ENCODE results near the gene BLOC1S3. TPM values are rescaled to one million over a fixed set of nuclear protein-coding genes. Genes with fewer than 3 reads are reported as not detected.

Gene BLOC1S3
- total and polyA plus RNA-seq, 2 of the 13 experiments (the other 11 are each of a cell fraction or from before 2014, with no cell fraction given), result 4.3 to 4.8 TPM

DNA sequence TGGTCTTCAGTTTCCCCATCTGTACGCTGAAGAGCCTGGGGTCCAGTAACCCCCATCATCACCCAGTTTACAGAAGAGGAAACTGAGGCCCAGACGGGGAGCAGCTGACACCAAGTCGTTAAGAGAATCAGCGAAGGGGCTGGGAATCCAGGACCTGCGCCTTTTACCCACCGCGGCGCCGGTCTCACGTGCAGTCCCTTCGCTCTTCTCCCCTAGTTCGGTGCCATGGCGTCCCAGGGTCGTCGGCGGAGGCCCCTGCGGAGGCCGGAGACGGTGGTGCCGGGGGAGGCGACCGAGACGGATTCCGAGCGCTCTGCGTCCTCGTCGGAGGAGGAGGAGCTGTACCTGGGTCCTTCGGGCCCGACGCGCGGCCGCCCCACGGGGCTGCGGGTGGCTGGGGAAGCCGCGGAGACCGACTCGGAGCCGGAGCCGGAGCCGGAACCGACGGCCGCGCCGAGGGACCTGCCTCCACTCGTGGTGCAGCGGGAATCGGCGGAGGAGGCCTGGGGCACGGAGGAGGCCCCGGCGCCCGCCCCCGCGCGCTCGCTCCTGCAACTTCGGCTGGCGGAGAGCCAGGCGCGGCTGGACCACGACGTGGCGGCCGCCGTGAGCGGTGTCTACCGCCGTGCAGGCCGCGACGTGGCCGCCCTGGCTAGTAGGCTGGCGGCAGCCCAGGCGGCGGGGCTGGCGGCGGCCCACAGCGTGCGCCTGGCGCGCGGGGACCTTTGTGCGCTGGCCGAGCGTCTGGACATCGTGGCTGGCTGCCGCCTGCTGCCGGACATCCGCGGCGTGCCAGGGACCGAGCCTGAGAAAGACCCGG, 698 bp downstream of the BLOC1S3 start (continued):
- TF ChIP-seq ZNF136 (CRISPR knock-in tag; IDR thresholded peaks at IDR 0.05; ENCODE audit: low read depth) (no peak), YY1 (IDR thresholded peaks at IDR 0.05; ENCODE audit: insufficient read depth, insufficient replicate concordance, low read depth, low read length) (no peak), ZNF660 (CRISPR knock-in tag; IDR thresholded peaks at IDR 0.05; ENCODE audit: borderline replicate concordance, low read depth) (no peak), ZNF773 (CRISPR knock-in tag; IDR thresholded peaks at IDR 0.05; ENCODE audit: borderline replicate concordance) (no peak), ZNF597 (CRISPR knock-in tag; IDR thresholded peaks at IDR 0.05) (no peak), SYNCRIP (IDR thresholded peaks at IDR 0.05; ENCODE audit: insufficient read depth, low read depth, low read length) (no peak), MAFG (CRISPR knock-in tag; IDR thresholded peaks at IDR 0.05) (no peak), TEF (CRISPR knock-in tag; IDR thresholded peaks at IDR 0.05) (no peak), BORCS8-MEF2B (CRISPR knock-in tag; IDR thresholded peaks at IDR 0.05) (no peak), ARID3A (IDR thresholded peaks at IDR 0.05; ENCODE audit: low read depth, low read length) (no peak), TCF7 (IDR thresholded peaks at IDR 0.05; ENCODE audit: low read depth) (no peak), ZNF768 (CRISPR knock-in tag; IDR thresholded peaks at IDR 0.05) (no peak), ZSCAN31 (CRISPR knock-in tag; IDR thresholded peaks at IDR 0.05; ENCODE audit: low read depth) (no peak; the same call in 1 of the 2 replicates), TAF15 (IDR thresholded peaks at IDR 0.05; ENCODE audit: low read depth, low read length, poor library complexity, severe bottlenecking) (no peak), AGO1 (IDR thresholded peaks at IDR 0.05; ENCODE audit: low read depth, low read length, poor library complexity, severe bottlenecking) (no peak), GATAD2A (CRISPR knock-in tag; IDR thresholded peaks at IDR 0.05) (no peak), U2AF2 (IDR thresholded peaks at IDR 0.05; ENCODE audit: low read depth, low read length) (no peak), EHMT2 (IDR thresholded peaks at IDR 0.05; ENCODE audit: borderline replicate concordance, low read depth, low read length) (no peak), ZSCAN9 (CRISPR knock-in tag; IDR thresholded peaks at IDR 0.05; ENCODE audit: borderline replicate concordance) (no peak)
- TF ChIP-seq, protein P1, sequence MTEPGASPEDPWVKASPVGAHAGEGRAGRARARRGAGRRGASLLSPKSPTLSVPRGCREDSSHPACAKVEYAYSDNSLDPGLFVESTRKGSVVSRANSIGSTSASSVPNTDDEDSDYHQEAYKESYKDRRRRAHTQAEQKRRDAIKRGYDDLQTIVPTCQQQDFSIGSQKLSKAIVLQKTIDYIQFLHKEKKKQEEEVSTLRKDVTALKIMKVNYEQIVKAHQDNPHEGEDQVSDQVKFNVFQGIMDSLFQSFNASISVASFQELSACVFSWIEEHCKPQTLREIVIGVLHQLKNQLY (CRISPR knock-in tag; IDR thresholded peaks at IDR 0.05), result no peak
- TF ChIP-seq, protein P2, sequence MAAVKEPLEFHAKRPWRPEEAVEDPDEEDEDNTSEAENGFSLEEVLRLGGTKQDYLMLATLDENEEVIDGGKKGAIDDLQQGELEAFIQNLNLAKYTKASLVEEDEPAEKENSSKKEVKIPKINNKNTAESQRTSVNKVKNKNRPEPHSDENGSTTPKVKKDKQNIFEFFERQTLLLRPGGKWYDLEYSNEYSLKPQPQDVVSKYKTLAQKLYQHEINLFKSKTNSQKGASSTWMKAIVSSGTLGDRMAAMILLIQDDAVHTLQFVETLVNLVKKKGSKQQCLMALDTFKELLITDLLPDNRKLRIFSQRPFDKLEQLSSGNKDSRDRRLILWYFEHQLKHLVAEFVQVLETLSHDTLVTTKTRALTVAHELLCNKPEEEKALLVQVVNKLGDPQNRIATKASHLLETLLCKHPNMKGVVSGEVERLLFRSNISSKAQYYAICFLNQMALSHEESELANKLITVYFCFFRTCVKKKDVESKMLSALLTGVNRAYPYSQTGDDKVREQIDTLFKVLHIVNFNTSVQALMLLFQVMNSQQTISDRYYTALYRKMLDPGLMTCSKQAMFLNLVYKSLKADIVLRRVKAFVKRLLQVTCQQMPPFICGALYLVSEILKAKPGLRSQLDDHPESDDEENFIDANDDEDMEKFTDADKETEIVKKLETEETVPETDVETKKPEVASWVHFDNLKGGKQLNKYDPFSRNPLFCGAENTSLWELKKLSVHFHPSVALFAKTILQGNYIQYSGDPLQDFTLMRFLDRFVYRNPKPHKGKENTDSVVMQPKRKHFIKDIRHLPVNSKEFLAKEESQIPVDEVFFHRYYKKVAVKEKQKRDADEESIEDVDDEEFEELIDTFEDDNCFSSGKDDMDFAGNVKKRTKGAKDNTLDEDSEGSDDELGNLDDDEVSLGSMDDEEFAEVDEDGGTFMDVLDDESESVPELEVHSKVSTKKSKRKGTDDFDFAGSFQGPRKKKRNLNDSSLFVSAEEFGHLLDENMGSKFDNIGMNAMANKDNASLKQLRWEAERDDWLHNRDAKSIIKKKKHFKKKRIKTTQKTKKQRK (IDR thresholded peaks at IDR 0.05; ENCODE audit: low read length), result no peak

Measured in HepG2 (cell line).